SK-N-SH (cell line): ENCODE measurements around the gene PSMC2.

ENCODE experiments used
- CHD2 ChIP-seq: fragments of 150-350 bp; IDR thresholded peaks from 2 replicates; pipeline ENCODE4 v1.6.1; 2018; ENCODE audit warnings: low read length; ENCODE audit not compliant: partially characterized antibody
- CTCF ChIP-seq: fragments of 200-600 bp; sonication (generic); IDR thresholded peaks from 2 replicates; pipeline ENCODE4 v1.6.1; 2017; ENCODE audit warnings: antibody characterized with exemption, mild to moderate bottlenecking, moderate library complexity
- EP300 ChIP-seq, 2 experiments: IDR thresholded peaks; 2 replicates each; pipeline versions ENCODE4 v1.4.0 to v1.6.1; 2012; ENCODE audit warnings: borderline replicate concordance in 1 of 2, low read depth in 1 of 2, low read length in 1 of 2
- MXI1 ChIP-seq: IDR thresholded peaks from 2 replicates; pipeline ENCODE4 v1.6.1; 2012; ENCODE audit warnings: mild to moderate bottlenecking, low read depth, low read length, improper control_type of control experiment
- NFIC ChIP-seq: IDR thresholded peaks from 2 replicates; pipeline ENCODE4 v1.4.0; 2012; ENCODE audit warnings: borderline replicate concordance
- POLR2AphosphoS5 ChIP-seq: IDR thresholded peaks from 2 replicates; pipeline ENCODE4 v1.6.1; 2012; ENCODE audit warnings: low read depth, low read length
- RAD21 ChIP-seq: IDR thresholded peaks from 2 replicates; pipeline ENCODE4 v1.6.1; 2012; ENCODE audit warnings: mild to moderate bottlenecking, low read length
- RFX5 ChIP-seq: IDR thresholded peaks from 2 replicates; pipeline ENCODE4 v1.6.1; 2012; ENCODE audit warnings: mild to moderate bottlenecking, improper control_type of control experiment, low read length
- SMC3 ChIP-seq: IDR thresholded peaks from 2 replicates; pipeline ENCODE4 v1.6.1; 2012; ENCODE audit warnings: low read depth, low read length, improper control_type of control experiment
- TAF1 ChIP-seq: IDR thresholded peaks from 2 replicates; pipeline ENCODE4 v1.6.1; 2012; ENCODE audit warnings: low read depth, mild to moderate bottlenecking, low read length, moderate library complexity, borderline replicate concordance
- TCF12 ChIP-seq: IDR thresholded peaks from 2 replicates; pipeline ENCODE4 v1.4.0; 2012
- USF1 ChIP-seq: IDR thresholded peaks from 2 replicates; pipeline ENCODE4 v1.4.0; 2012; ENCODE audit warnings: low read depth, borderline replicate concordance
- USF2 ChIP-seq: fragments of 150-350 bp; IDR thresholded peaks from 2 replicates; pipeline ENCODE4 v1.6.1; 2017; ENCODE audit warnings: antibody characterized with exemption, low read length, low read depth, borderline replicate concordance
- YY1 ChIP-seq: IDR thresholded peaks from 2 replicates; pipeline ENCODE4 v1.4.0; 2012; ENCODE audit warnings: low read depth, mild to moderate bottlenecking

- no peak for TF ChIP-seq CTCF
- no peak for TF ChIP-seq USF1
- no peak for TF ChIP-seq RAD21
- TF ChIP-seq TAF1: no peak
- TF ChIP-seq RFX5: no peak
- TF ChIP-seq POLR2AphosphoS5: no peak
- no peak for TF ChIP-seq USF2
- TF ChIP-seq MXI1: no peak
- TF ChIP-seq TCF12: no peak
- TF ChIP-seq YY1: no peak
- TF ChIP-seq EP300 (IDR thresholded peaks at IDR 0.05; ENCODE audit: borderline replicate concordance in 1 of 2, low read depth in 1 of 2, low read length in 1 of 2): no peak
- TF ChIP-seq NFIC: no peak
- no peak for TF ChIP-seq SMC3
- TF ChIP-seq CHD2: no peak
Observed at GRCh38 chr7:103348959-103349358, 1.5 kb downstream of the PSMC2 start.
